Smooth muscle cell (in vitro differentiated cells): ENCODE results near the gene GJE1. TPM values are rescaled to one million over a fixed set of nuclear protein-coding genes. Genes with fewer than 3 reads are reported as not detected.

Experiments used
- DNase-seq: peaks from one replicate; lab custom pipeline; 2025; ENCODE audit not compliant: unreplicated experiment; lab: John Stamatoyannopoulos, UW
- H2AFZ ChIP-seq: fragments of 200-600 bp; sonication (generic); 2 replicates; pipeline ENCODE4 v1.6.0; 2016; ENCODE audit warnings: antibody characterized with exemption, low read depth, mild to moderate bottlenecking
- H3F3A ChIP-seq: fragments of 200-600 bp; sonication (generic); 2 replicates; pipeline ENCODE4 v1.6.0; 2017; ENCODE audit warnings: antibody characterized with exemption, low read depth
- H3K27ac ChIP-seq: fragments of 200-600 bp; sonication (generic); 2 replicates; pipeline ENCODE4 v1.5.1; 2016; ENCODE audit warnings: low read depth, mild to moderate bottlenecking
- H3K27me3 ChIP-seq: fragments of 200-600 bp; sonication (generic); 2 replicates; pipeline ENCODE4 v1.6.1; 2016; ENCODE audit warnings: low read depth, mild to moderate bottlenecking
- H3K36me3 ChIP-seq: fragments of 200-600 bp; sonication (generic); 2 replicates; pipeline ENCODE4 v1.5.1; 2016; ENCODE audit warnings: low read depth
- H3K4me1 ChIP-seq: fragments of 200-600 bp; sonication (generic); 2 replicates; pipeline ENCODE4 v1.5.1; 2016; ENCODE audit warnings: low read depth
- H3K4me2 ChIP-seq: fragments of 200-600 bp; sonication (generic); 2 replicates; pipeline ENCODE4 v1.6.0; 2016; ENCODE audit warnings: mild to moderate bottlenecking
- H3K4me3 ChIP-seq: fragments of 200-600 bp; sonication (generic); 2 replicates; pipeline ENCODE4 v1.5.1; 2016; ENCODE audit warnings: mild to moderate bottlenecking
- H3K79me2 ChIP-seq: fragments of 200-600 bp; sonication (generic); 2 replicates; pipeline ENCODE4 v1.6.0; 2016; ENCODE audit warnings: low read depth, mild to moderate bottlenecking
- H3K9ac ChIP-seq: fragments of 200-600 bp; sonication (generic); 2 replicates; pipeline ENCODE4 v1.6.0; 2016; ENCODE audit warnings: low read depth
- H3K9me3 ChIP-seq: fragments of 200-600 bp; sonication (generic); replicated peaks from 2 replicates; pipeline ENCODE4 v1.5.1; 2016; ENCODE audit warnings: low read depth
- H4K20me1 ChIP-seq: fragments of 200-600 bp; sonication (generic); 2 replicates; pipeline ENCODE4 v1.6.0; 2016; ENCODE audit warnings: low read depth
- CTCF ChIP-seq: fragments of 200-600 bp; sonication (generic); IDR thresholded peaks from 2 replicates; pipeline ENCODE4 v1.5.1; 2017; ENCODE audit warnings: borderline replicate concordance, mild to moderate bottlenecking, antibody characterized with exemption; ENCODE audit not compliant: insufficient read depth, poor library complexity, severe bottlenecking
- WGBS: methylation state at CpG from one replicate; pipeline ENCODE4 v1.1.7; 2016; ENCODE audit warnings: low lambda C conversion rate; 5-methylcytosine and 5-hydroxymethylcytosine counted together
- polyA plus RNA-seq: library from polyadenylated mRNA; unstranded; fragments of >200 nt; fragmentation: Nextera tagmentation; extraction: Ambion mirVana; gene quantifications from 2 replicates; pipeline ENCODE4 v1.2.1, GENCODE V29; 2016
- total RNA-seq: library from RNA; depleted of rRNA; stranded (reverse); fragments of >200 nt; gene quantifications from 2 replicates; pipeline ENCODE4 v1.2.3, GENCODE V29; 2014

GJE1 gene
- total and polyA plus RNA-seq, 2 experiments from 2014 or later, result not detected

- no peak overlapping the region for H3K9ac ChIP-seq
- no peaks in the 10 kb centered on the region for H3F3A ChIP-seq
- no peak overlapping the region for H3K4me3 ChIP-seq
- no peak overlapping the region for H3K4me2 ChIP-seq
- no peak overlapping the region for H3K27ac ChIP-seq
- H3K9me3 ChIP-seq, result no peaks in the 10 kb centered on the region
- peaks cover 14% of the 10 kb centered on the region for H3K36me3 ChIP-seq
- no peaks in the 10 kb centered on the region for H3K27me3 ChIP-seq
- H4K20me1 ChIP-seq, result no peaks in the 10 kb centered on the region
- no peaks in the 10 kb centered on the region for H3K79me2 ChIP-seq
- no peak for DNase-seq
- TF ChIP-seq CTCF, result no peak
- no peaks in the 10 kb centered on the region for H3K4me1 ChIP-seq
- no peak overlapping the region for H2AFZ ChIP-seq
Measured at GRCh38 chr6:142172758-142173157, 40.0 kb downstream of the GJE1 start.

DNA sequence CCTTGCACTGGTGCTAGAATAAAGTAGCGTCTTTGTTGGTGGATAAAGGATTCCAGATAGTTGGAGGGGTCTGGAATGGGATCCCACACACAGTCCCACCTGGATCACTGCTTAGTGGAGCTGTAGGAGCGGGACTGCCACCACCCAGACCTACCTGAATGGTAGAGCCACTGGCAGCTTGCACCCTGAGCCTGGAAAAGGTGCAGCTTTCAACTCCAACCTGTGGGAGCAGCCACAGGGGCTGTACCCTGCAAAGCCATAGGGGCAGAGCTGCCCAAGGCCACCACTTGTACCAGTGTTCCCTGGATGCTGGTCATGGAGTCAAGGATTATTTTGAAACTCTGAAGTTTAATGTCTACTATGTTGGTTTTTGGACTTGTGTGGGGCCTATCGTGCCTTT lies 41.3 kb downstream of the GJE1 start:
- Histone ChIP-seq H3K36me3 (peaks cover 14% of the 10 kb centered on the region), H3K4me3 (no peak overlapping the region), H3K9ac (no peak overlapping the region), H3K4me2 (no peak overlapping the region), H3K79me2 (no peaks in the 10 kb centered on the region), H3K27ac (no peak overlapping the region), H3F3A (no peaks in the 10 kb centered on the region), H2AFZ (no peak overlapping the region), H3K4me1 (no peaks in the 10 kb centered on the region), H3K27me3 (no peaks in the 10 kb centered on the region), H4K20me1 (no peaks in the 10 kb centered on the region), H3K9me3 (no peaks in the 10 kb centered on the region)
- TF ChIP-seq CTCF, result no peak
- WGBS, result 100% methylated on average over 3 of the region's 3 CpGs
- no peak for DNase-seq

DNA sequence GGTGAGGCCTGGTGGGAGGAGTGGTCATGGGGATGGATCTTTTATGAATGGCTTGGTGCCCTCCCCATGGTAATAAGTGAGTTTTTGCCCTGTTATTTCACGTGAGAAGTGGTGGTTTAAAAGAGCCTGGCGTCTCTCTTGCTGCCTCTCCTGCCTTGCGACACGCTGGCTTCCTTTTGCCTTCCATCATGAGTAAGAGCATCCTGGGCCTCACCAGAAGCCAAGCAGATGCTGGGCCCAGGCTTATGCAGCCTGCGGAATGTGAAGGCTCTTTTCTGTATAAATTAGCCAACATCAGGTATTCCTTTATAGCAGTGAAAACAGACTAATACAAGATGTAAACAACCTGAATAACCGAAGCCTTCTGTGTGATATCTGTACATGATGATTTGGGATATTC lies 42.0 kb downstream of the GJE1 start:
- no peaks in the 10 kb centered on the region for H3K79me2 ChIP-seq
- H3K4me3 ChIP-seq, result no peak overlapping the region
- no peak overlapping the region for H3K27ac ChIP-seq
- H2AFZ ChIP-seq, result no peak overlapping the region
- no peaks in the 10 kb centered on the region for H3K27me3 ChIP-seq
- no peaks in the 10 kb centered on the region for H3K9me3 ChIP-seq
- H3K9ac ChIP-seq, result no peak overlapping the region
- H3F3A ChIP-seq, result no peaks in the 10 kb centered on the region
- TF ChIP-seq CTCF, result no peak
- 96% methylated on average over 6 of the region's 6 CpGs for WGBS
- no peaks in the 10 kb centered on the region for H4K20me1 ChIP-seq
- DNase-seq, result no peak
- H3K36me3 ChIP-seq, result peaks cover 17% of the 10 kb centered on the region
- no peak overlapping the region for H3K4me2 ChIP-seq
- H3K4me1 ChIP-seq, result no peaks in the 10 kb centered on the region

- H3K9ac ChIP-seq, result no peak overlapping the region
- no peaks in the 10 kb centered on the region for H3K27me3 ChIP-seq
- H3K9me3 ChIP-seq, result no peaks in the 10 kb centered on the region
- no peak overlapping the region for H3K4me3 ChIP-seq
- H3K36me3 ChIP-seq, result peaks cover 11% of the 10 kb centered on the region
- no peak for DNase-seq
- no peak overlapping the region for H3K27ac ChIP-seq
- no peaks in the 10 kb centered on the region for H3F3A ChIP-seq
- no peaks in the 10 kb centered on the region for H4K20me1 ChIP-seq
- H2AFZ ChIP-seq, result no peak overlapping the region
- no peak overlapping the region for H3K4me2 ChIP-seq
- TF ChIP-seq CTCF, result no peak
- no peaks in the 10 kb centered on the region for H3K79me2 ChIP-seq
- no peaks in the 10 kb centered on the region for H3K4me1 ChIP-seq
Measured at GRCh38 chr6:142178129-142178528, 45.4 kb downstream of the GJE1 start.
